Measurements from ENCODE around the gene ITGB1. TPM values are rescaled to one million over a fixed set of nuclear protein-coding genes. Genes with fewer than 3 reads are reported as not detected.
"Not testable (repeated sequence)": the region's sequence is repeated elsewhere in the genome, so short reads cannot be mapped to it uniquely, and the experiment has no call there.

Gene ITGB1
- total and polyA plus RNA-seq, 2 of the 8 experiments (the other 6 are each of a cell fraction or from before 2014, with no cell fraction given): 82.7 to 321 TPM

- TF ChIP-seq CBX5 (IDR thresholded peaks at IDR 0.05; ENCODE audit: low read depth, low read length) (no peak), JUND (IDR thresholded peaks at IDR 0.05; ENCODE audit: low read length) (no peak)
These were observed 56.2 kb downstream of the ITGB1 start (continued) for GRCh38 chr10:32901815-32902214.

GRCh38 chr10:32895200-32895968 lies 62.6 kb downstream of the ITGB1 start:
- not testable (repeated sequence) for H2BK20ac ChIP-seq (ENCODE audit: low read length); H3K27me3 ChIP-seq (replicated peaks in 1 of 4; ENCODE audit: control insufficient read depth in 3 of 4, extremely low read depth in 1 of 4, insufficient read depth in 3 of 4, low read length in 3 of 4); H2BK5ac ChIP-seq (ENCODE audit: low read depth, low read length); H2BK120ac ChIP-seq (replicated peaks; ENCODE audit: low read depth, low read length); H3K14ac ChIP-seq (ENCODE audit: insufficient read length); H3K4me2 ChIP-seq (ENCODE audit: insufficient read depth in 1 of 2, low read depth in 2 of 2, low read length in 2 of 2); H4K5ac ChIP-seq (ENCODE audit: insufficient read length, low read depth, low read length); H3K79me1 ChIP-seq (ENCODE audit: low read depth, low read length); H2AK5ac ChIP-seq (ENCODE audit: low read depth, low read length); H3K27ac ChIP-seq (ENCODE audit: low read depth, low read length); H2BK15ac ChIP-seq (ENCODE audit: low read length); H3K23me2 ChIP-seq (ENCODE audit: low read depth, low read length); H3K4ac ChIP-seq (replicated peaks; ENCODE audit: insufficient read length, low read depth, low read length); H4K91ac ChIP-seq (replicated peaks; ENCODE audit: insufficient read length, low read length); FAIRE-seq; H3K23ac ChIP-seq (ENCODE audit: insufficient read length); H2AFZ ChIP-seq (ENCODE audit: low read length); H2BK12ac ChIP-seq (ENCODE audit: low read depth, low read length); H3K4me3 ChIP-seq (ENCODE audit: extremely low read depth in 1 of 4, insufficient read depth in 2 of 4, low read depth in 3 of 4, low read length in 4 of 4); H3K4me1 ChIP-seq (replicated peaks in 1 of 4; ENCODE audit: control insufficient read depth in 3 of 4, insufficient read depth in 4 of 4, low read length in 3 of 4); H3K9ac ChIP-seq (replicated peaks in 1 of 4; ENCODE audit: extremely low read depth in 1 of 4, low read depth in 3 of 4, low read length in 3 of 4); H3K56ac ChIP-seq (replicated peaks; ENCODE audit: insufficient read length, low read depth, low read length); DNase-seq (ENCODE audit: low read depth in 1 of 2, low spot score in 2 of 2); H3K9me3 ChIP-seq (ENCODE audit: insufficient read depth in 2 of 2, low read depth in 1 of 2, low read length in 1 of 2); H4K20me1 ChIP-seq (replicated peaks in 1 of 2; ENCODE audit: control insufficient read depth in 1 of 2, insufficient read depth in 2 of 2, low read length in 2 of 2); H3K36me3 ChIP-seq (ENCODE audit: control insufficient read depth in 2 of 4, insufficient read depth in 4 of 4, low read length in 3 of 4); H4K8ac ChIP-seq (ENCODE audit: extremely low read depth, insufficient read depth, low read length); H3K18ac ChIP-seq (ENCODE audit: extremely low read depth, low read length); H3K79me2 ChIP-seq (ENCODE audit: control insufficient read depth in 1 of 2, insufficient read depth in 2 of 2, low read length in 2 of 2)
- ChIA-PET CTCF (ENCODE audit: partially characterized antibody) (interaction anchor here (0.9 to 1.3 kb wide), 2 partner anchors 8 to 100 kb away, joined by 3 read pairs; no protein-coding TSS in a partner anchor), POLR2A (ENCODE audit: partially characterized antibody) (interaction anchor here (1.2 kb wide), 1 partner anchor 14 kb away, joined by 3 read pairs; no protein-coding TSS in a partner anchor)
- WGBS, 2 experiments (ENCODE audit: extremely low coverage in 1 of 2, insufficient coverage in 1 of 2, insufficient read length in 1 of 2, insufficient replicate concordance in 2 of 2, low coverage in 1 of 2, low lambda C conversion rate in 2 of 2, missing lambda C conversion rate in 1 of 2): 91% methylated on average over 7 of the region's 7 CpGs; no CpG with 5 or more reads in 1 of the 2 experiments

Data from H1 (cell line).